Measurements from ENCODE around the gene SLIT3.
A peak's percentile ranks its signal among the peaks of the same experiment; 100 is the strongest.

SLIT3 gene

GRCh38 chr5:169065400-169065799 lies 235.5 kb downstream of the SLIT3 start:
- no peak for TF ChIP-seq CTCF (conservative IDR thresholded peaks at IDR 0.05; ENCODE audit: low read depth, low read length)
- H3K4me3 ChIP-seq (ENCODE audit: low read length): no peak overlapping the region
- no peak for DNase-seq (ENCODE audit: low read depth)

DNA sequence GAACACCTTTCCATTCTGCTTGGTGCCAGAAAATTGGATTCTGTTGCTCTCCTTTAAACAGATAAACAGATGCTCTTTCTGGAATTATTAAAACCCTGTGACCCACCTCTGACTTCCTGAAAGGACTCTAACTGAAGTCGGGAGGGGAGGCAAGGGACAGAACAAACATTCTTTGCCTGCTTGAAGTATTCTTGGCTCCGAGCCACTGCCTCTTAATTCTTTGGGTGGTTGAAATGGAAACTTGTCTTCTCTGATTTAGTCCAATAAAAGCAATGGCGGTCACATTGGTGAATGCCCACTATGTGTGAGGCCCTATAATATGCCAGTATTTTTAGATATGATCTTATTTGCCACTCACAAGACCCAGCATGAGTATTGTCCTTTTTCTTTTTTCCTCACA lies 236.8 kb downstream of the SLIT3 start:
- H3K4me3 ChIP-seq (ENCODE audit: low read length): no peak overlapping the region
- peak; percentile 47 for DNase-seq (ENCODE audit: low read depth)
- TF ChIP-seq CTCF (conservative IDR thresholded peaks at IDR 0.05; ENCODE audit: low read depth, low read length): no peak

DNA sequence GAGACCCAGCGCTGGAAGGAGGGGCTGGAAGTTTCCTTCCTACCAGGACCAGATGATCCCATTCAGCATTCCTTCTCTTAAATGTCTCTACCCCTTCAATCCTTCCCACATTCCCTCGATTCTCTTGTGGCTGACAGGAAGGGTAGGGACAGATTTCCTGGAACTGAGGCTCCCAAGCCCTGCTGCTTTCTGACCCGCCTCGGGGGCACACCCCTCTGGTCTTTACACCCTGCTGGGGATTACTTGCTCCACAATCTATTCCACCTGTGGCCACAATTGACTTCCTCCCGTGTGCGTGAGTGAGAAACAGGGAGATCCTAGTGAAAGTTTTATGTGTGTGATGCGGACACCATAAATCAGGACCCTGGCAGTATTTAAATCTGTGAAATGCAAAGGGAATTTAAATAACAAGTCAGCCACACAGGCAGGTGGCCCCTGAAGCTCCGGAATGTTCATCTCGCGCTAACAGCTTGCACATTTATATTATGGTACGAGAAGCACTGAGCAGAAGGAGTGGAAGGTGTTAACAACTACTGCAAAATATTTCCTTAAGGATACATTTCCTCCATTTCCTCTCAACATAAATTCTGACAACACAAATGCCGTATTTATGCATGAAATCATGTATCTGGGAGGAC lies 237.5 kb downstream of the SLIT3 start:
- no peak for DNase-seq (ENCODE audit: low read depth)
- no peak for TF ChIP-seq CTCF (conservative IDR thresholded peaks at IDR 0.05; ENCODE audit: low read depth, low read length)
- no peak overlapping the region for H3K4me3 ChIP-seq (ENCODE audit: low read length)

- DNase-seq (ENCODE audit: low read depth): no peak
- TF ChIP-seq CTCF (conservative IDR thresholded peaks at IDR 0.05; ENCODE audit: low read depth, low read length): no peak
- H3K4me3 ChIP-seq (ENCODE audit: low read length): no peak overlapping the region
These were observed 238.2 kb downstream of the SLIT3 start for GRCh38 chr5:169062690-169063089.

DNA sequence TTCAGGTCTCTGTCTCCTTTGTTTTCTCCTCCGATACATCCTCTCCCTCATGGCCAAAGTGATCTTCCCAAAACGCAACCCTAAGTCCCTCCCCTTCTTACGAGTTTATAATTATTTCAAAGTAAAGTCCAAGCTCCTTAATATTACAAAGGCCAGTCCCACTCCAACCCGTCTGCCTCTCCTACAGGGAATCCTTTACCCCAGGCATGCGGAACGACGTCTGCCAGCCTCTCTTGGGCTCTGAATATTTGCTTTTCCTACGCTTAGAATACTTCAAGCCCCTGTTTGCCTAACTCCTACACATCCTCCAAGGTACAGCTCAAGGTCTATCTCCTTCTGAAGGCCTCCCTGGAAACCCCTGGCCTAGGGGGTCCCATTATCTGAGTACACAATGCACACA lies 246.4 kb downstream of the SLIT3 start:
- TF ChIP-seq CTCF (conservative IDR thresholded peaks at IDR 0.05; ENCODE audit: low read depth, low read length): no peak

DNA sequence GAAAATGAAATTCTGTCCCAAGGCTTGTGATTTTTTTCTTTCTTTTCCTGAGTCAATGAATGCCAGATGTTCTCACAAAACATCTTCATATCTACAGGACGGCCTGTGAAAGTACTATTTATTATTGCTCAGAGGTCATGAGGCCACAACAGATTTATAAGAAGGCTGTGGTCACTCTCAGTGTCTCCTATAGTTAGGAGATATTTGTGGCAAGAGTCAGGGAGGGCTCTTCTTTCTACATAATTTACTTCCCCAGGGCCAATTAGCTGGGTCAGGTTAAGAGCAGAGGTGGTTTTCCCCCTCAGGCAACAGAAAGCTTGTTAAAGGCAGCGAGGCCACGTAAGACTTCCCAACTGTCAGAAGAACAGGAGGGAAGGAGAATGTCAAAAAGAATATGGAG lies 248.7 kb downstream of the SLIT3 start:
- no peak for DNase-seq (ENCODE audit: low read depth)
- no peak overlapping the region for H3K4me3 ChIP-seq (ENCODE audit: low read length)
- no peak for TF ChIP-seq CTCF (conservative IDR thresholded peaks at IDR 0.05; ENCODE audit: low read depth, low read length)

More for the DNA sequence above, 246.4 kb downstream of the SLIT3 start:
- H3K4me3 ChIP-seq (ENCODE audit: low read length): no peak overlapping the region
- no peak for DNase-seq (ENCODE audit: low read depth)

GRCh38 chr5:169051351-169051750 lies 249.6 kb downstream of the SLIT3 start:
- no peak for DNase-seq (ENCODE audit: low read depth)
- TF ChIP-seq CTCF (conservative IDR thresholded peaks at IDR 0.05; ENCODE audit: low read depth, low read length): no peak
- H3K4me3 ChIP-seq (ENCODE audit: low read length): no peak overlapping the region

Measured in retinal pigment epithelial cell (primary cell).